Breast epithelium (tissue), 3 donors: ENCODE data around the gene LSAMP.

Experiments
- POLR2A ChIP-seq: fragments of 450-650 bp; IDR thresholded peaks from one replicate; pipeline ENCODE4 v1.6.1; 2016; ENCODE audit warnings: antibody characterized with exemption, mild to moderate bottlenecking, moderate library complexity
- TF ChIP-seq, protein P1 (sequence below), 3 donors: fragments of 450-650 bp; IDR thresholded peaks; one replicate each; pipeline ENCODE4 v1.5.1; 2016 to 2017; ENCODE audit warnings: antibody characterized with exemption in 3 of 3, mild to moderate bottlenecking in 3 of 3, moderate library complexity in 3 of 3

DNA sequence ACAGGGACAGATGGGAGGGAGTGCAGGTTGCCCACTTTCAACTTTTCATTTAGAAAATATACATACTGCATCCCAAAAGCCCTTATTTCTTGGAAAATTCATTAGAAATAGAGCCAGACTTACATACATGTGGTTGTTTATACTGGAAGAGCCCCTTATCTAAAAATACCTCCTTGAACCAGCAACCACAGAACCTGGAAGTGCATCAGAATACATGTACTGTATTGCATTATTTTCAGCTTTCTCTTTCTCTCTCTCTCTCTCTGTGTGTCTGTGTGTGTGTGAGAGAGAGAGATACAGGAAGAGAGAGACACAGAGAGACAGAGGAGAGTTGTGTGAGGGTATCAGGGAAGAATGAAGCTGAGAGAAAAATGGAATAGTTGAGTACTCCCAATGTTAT is 29.5 kb upstream of the LSAMP start:
- TF ChIP-seq, protein P1, sequence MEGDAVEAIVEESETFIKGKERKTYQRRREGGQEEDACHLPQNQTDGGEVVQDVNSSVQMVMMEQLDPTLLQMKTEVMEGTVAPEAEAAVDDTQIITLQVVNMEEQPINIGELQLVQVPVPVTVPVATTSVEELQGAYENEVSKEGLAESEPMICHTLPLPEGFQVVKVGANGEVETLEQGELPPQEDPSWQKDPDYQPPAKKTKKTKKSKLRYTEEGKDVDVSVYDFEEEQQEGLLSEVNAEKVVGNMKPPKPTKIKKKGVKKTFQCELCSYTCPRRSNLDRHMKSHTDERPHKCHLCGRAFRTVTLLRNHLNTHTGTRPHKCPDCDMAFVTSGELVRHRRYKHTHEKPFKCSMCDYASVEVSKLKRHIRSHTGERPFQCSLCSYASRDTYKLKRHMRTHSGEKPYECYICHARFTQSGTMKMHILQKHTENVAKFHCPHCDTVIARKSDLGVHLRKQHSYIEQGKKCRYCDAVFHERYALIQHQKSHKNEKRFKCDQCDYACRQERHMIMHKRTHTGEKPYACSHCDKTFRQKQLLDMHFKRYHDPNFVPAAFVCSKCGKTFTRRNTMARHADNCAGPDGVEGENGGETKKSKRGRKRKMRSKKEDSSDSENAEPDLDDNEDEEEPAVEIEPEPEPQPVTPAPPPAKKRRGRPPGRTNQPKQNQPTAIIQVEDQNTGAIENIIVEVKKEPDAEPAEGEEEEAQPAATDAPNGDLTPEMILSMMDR (IDR thresholded peaks at IDR 0.05): no peak
- TF ChIP-seq POLR2A: no peak
